Calu3 (cell line): ENCODE data around the gene BACH1. TPM values are rescaled to one million over a fixed set of nuclear protein-coding genes. Genes with fewer than 3 reads are reported as not detected.

ENCODE experiments used
- BruUV-seq: library from RNA; stranded (reverse); fragments of 400-500 nt; replicated peaks from 2 replicates; lab custom pipeline; 2021; lab: Mats Ljungman, UMichigan
- CTCF ChIA-PET: fragments of 300-600 bp; sonication (Branson Sonifier 250); formaldehyde crosslinking; loops from one replicate; lab custom pipeline; 2022; ENCODE audit warnings: antibody characterized with exemption; lab: Charles Lee
- DNase-seq: peaks from one replicate; pipeline ENCODE4 v3.0.0; 2022
- H3K27ac Mint-ChIP-seq: one replicate; pipeline ENCODE4 v1.8.0; 2022; ENCODE audit warnings: mixed read lengths; ENCODE audit not compliant: unreplicated experiment
- H3K27me3 Mint-ChIP-seq: one replicate; pipeline ENCODE4 v1.8.0; 2022; ENCODE audit warnings: mixed read lengths; ENCODE audit not compliant: unreplicated experiment
- H3K36me3 Mint-ChIP-seq: one replicate; pipeline ENCODE4 v1.8.0; 2022; ENCODE audit warnings: mild to moderate bottlenecking, moderate library complexity, mixed read lengths; ENCODE audit not compliant: insufficient read depth, unreplicated experiment
- H3K4me1 Mint-ChIP-seq: one replicate; pipeline ENCODE4 v1.8.0; 2022; ENCODE audit warnings: mild to moderate bottlenecking, low read depth, mixed read lengths; ENCODE audit not compliant: unreplicated experiment
- H3K4me3 Mint-ChIP-seq: one replicate; pipeline ENCODE4 v1.8.0; 2022; ENCODE audit warnings: mild to moderate bottlenecking, low read depth, moderate library complexity, mixed read lengths; ENCODE audit not compliant: unreplicated experiment
- H3K9me3 Mint-ChIP-seq: one replicate; pipeline ENCODE4 v1.8.0; 2022; ENCODE audit warnings: low read depth, mixed read lengths; ENCODE audit not compliant: unreplicated experiment
- intact Hi-C: fragments of 100-400 bp; cut with micrococcal nuclease; formaldehyde crosslinking; loops from one replicate; pipeline ENCODE4 v1.10.0; 2022; ENCODE audit not compliant: unreplicated experiment
- total RNA-seq: library from RNA; stranded (reverse); gene quantifications from 2 replicates; pipeline ENCODE4 v1.2.3, GENCODE V29; 2022
- TF ChIP-seq, protein P1 (sequence below): fragments of 200-600 bp; IDR thresholded peaks from one replicate; pipeline ENCODE4 v1.8.0; 2022; ENCODE audit warnings: antibody characterized with exemption; ENCODE audit not compliant: unreplicated experiment

The BACH1 gene
- total RNA-seq, 1 experiment from 2014 or later: 80.2 TPM

DNA sequence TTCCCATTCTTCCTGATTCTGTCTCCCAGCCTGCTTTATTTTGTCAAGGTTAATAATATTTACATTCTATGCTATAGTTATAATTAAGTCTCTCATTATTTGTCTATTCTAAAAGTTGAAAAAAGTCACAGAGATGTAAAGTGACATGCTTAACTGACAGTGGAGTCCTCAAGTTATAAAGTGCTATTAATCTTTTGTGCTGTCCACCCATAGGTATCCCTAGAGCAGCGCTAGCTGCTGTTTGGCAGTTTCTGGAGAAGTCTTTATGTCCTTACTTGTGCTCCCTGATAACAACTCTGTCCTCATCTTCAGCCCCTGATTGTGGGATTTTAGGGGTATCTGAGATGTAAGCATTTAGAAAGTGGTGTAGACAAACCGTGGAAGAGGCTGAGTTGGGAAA, 13.1 kb downstream of the BACH1 start:
- Mint-ChIP-seq H3K27me3 (no peaks in the 10 kb centered on the region), H3K36me3 (peaks cover 17% of the 10 kb centered on the region), H3K4me3 (no peak overlapping the region), H3K4me1 (peaks cover 42% of the 10 kb centered on the region), H3K9me3 (peaks cover 2% of the 10 kb centered on the region), H3K27ac (no peak overlapping the region)
- CTCF ChIA-PET: interaction anchor here (0.6 kb wide), 1 partner anchor 736 kb away, joined by 4 read pairs; no protein-coding TSS in a partner anchor
- TF ChIP-seq, protein P1, sequence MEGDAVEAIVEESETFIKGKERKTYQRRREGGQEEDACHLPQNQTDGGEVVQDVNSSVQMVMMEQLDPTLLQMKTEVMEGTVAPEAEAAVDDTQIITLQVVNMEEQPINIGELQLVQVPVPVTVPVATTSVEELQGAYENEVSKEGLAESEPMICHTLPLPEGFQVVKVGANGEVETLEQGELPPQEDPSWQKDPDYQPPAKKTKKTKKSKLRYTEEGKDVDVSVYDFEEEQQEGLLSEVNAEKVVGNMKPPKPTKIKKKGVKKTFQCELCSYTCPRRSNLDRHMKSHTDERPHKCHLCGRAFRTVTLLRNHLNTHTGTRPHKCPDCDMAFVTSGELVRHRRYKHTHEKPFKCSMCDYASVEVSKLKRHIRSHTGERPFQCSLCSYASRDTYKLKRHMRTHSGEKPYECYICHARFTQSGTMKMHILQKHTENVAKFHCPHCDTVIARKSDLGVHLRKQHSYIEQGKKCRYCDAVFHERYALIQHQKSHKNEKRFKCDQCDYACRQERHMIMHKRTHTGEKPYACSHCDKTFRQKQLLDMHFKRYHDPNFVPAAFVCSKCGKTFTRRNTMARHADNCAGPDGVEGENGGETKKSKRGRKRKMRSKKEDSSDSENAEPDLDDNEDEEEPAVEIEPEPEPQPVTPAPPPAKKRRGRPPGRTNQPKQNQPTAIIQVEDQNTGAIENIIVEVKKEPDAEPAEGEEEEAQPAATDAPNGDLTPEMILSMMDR: no peak
- DNase-seq: no peak
- intact Hi-C loops: no loop called here
- BruUV-seq: no TSS peak

DNA sequence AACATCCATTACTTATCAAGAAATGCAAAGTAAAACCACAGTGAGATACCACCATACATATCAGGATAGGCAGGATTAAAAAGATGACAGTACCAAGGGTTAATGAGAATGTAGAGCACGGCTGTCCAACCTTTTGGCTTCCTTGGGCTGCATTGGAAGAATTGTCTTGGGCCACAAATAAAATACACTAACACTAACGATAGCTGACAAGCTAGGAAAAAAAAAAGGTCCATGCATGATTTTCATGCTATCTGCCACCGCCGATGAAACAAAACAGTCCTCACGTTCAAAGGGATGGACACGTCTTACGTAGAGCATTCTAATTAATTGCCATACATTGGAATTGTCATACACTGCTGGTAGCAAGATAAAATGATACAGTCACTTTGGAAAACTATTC, 14.3 kb downstream of the BACH1 start:
- Mint-ChIP-seq H3K4me3 (no peak overlapping the region), H3K9me3 (peaks cover 2% of the 10 kb centered on the region), H3K36me3 (peaks cover 21% of the 10 kb centered on the region), H3K27ac (no peak overlapping the region), H3K27me3 (no peaks in the 10 kb centered on the region), H3K4me1 (peaks cover 54% of the 10 kb centered on the region)
- no TSS peak for BruUV-seq
- CTCF ChIA-PET: interaction anchor here (1.8 kb wide), 1 partner anchor 11 kb away, joined by 7 read pairs; no protein-coding TSS in a partner anchor
- DNase-seq: no peak
- intact Hi-C loops: no loop called here
- TF ChIP-seq, protein P1: no peak

DNA sequence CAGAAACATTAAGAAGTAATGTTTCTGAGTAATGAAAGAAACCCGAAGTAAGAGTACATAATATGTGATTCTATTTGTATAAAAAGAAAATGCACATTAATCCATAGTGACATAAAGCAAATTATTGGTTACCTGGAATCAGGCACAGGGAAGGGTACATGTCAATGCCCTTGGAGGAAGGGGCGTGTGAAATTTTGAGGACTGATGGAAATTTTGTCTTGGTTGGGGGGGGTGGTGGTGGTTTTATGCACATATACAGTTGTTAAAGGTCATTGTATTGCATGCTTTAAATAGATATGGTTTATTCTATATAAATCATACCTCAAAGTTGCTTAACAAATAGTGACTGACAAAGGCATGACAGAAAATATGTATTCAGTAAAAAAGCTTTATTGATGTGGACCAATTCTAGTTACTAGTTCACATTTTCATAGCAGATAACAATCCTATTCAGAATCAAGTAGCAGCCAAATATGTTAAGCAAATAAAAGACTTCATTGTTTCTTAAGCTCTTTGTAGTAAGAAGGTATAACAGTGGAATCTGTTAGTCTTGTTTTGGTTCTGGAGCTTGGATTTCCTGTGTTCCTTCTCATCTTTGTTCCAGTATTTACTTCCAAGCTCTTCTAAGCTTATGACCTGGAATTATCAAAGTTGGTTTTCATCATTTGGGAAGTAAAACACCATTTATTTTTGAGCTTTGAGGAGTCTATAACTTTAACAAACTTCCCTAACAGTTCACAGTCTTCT, 15.1 kb downstream of the BACH1 start:
- BruUV-seq: no TSS peak
- CTCF ChIA-PET: interaction anchor here (0.7 to 1.8 kb wide), 4 partner anchors 11 to 35 kb away, joined by 3 to 8 read pairs (median 5); partner anchors contain the start of gene BACH1
- intact Hi-C loops: no loop called here
- Mint-ChIP-seq H3K27ac (no peak overlapping the region), H3K9me3 (peaks cover 2% of the 10 kb centered on the region), H3K4me1 (peaks cover 62% of the 10 kb centered on the region), H3K27me3 (no peaks in the 10 kb centered on the region), H3K36me3 (peaks cover 27% of the 10 kb centered on the region), H3K4me3 (no peak overlapping the region)
- TF ChIP-seq, protein P1: no peak
- no peak for DNase-seq

DNA sequence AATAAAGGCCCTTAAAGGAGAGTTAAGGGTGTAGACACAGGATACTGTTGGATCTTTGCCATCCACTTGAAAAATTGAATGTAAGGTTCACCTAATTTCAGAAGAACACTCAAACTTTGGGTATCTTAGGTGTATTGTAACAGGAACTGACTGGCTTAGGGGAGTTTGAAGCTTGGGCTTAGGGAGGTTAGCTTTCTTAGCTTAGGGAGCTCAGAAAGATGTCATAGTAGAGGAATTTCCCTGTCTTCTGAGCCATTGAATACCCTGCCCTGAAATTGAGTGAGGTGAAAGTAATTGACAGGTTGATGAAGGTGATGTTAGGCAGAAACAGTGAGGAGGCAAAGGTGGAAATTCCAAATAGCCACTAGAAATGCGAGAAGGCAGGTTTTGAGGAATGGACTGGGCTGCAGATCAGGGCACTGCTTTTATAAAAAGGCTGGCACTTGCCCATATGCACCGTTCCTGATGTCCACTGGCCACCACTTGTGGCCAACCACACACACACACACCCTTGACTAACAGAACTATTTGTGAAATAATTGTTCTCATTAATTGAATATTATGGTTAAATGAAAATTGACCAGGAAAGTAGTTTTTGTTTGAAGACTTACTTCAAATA, 16.5 kb downstream of the BACH1 start:
- Mint-ChIP-seq H3K4me1 (peaks cover 73% of the 10 kb centered on the region), H3K27ac (peak overlapping the region; percentile 17), H3K4me3 (no peak overlapping the region), H3K9me3 (peaks cover 2% of the 10 kb centered on the region), H3K27me3 (no peaks in the 10 kb centered on the region), H3K36me3 (peaks cover 27% of the 10 kb centered on the region)
- DNase-seq: no peak
- CTCF ChIA-PET: interaction anchor here (1.7 kb wide), 1 partner anchor 15 kb away, joined by 8 read pairs; no protein-coding TSS in a partner anchor
- intact Hi-C loops: no loop called here
- BruUV-seq: no TSS peak
- TF ChIP-seq, protein P1: no peak
